Smooth muscle cell (in vitro differentiated cells): Measurements from ENCODE around the gene MORC1. TPM values are rescaled to one million over a fixed set of nuclear protein-coding genes. Genes with fewer than 3 reads are reported as not detected.

Source experiments
- DNase-seq: peaks from one replicate; lab custom pipeline; 2025; ENCODE audit not compliant: unreplicated experiment; lab: John Stamatoyannopoulos, UW
- H2AFZ ChIP-seq: fragments of 200-600 bp; sonication (generic); 2 replicates; pipeline ENCODE4 v1.6.0; 2016; ENCODE audit warnings: antibody characterized with exemption, low read depth, mild to moderate bottlenecking
- H3F3A ChIP-seq: fragments of 200-600 bp; sonication (generic); 2 replicates; pipeline ENCODE4 v1.6.0; 2017; ENCODE audit warnings: antibody characterized with exemption, low read depth
- H3K27ac ChIP-seq: fragments of 200-600 bp; sonication (generic); 2 replicates; pipeline ENCODE4 v1.5.1; 2016; ENCODE audit warnings: low read depth, mild to moderate bottlenecking
- H3K27me3 ChIP-seq: fragments of 200-600 bp; sonication (generic); 2 replicates; pipeline ENCODE4 v1.6.1; 2016; ENCODE audit warnings: low read depth, mild to moderate bottlenecking
- H3K36me3 ChIP-seq: fragments of 200-600 bp; sonication (generic); 2 replicates; pipeline ENCODE4 v1.5.1; 2016; ENCODE audit warnings: low read depth
- H3K4me1 ChIP-seq: fragments of 200-600 bp; sonication (generic); 2 replicates; pipeline ENCODE4 v1.5.1; 2016; ENCODE audit warnings: low read depth
- H3K4me2 ChIP-seq: fragments of 200-600 bp; sonication (generic); 2 replicates; pipeline ENCODE4 v1.6.0; 2016; ENCODE audit warnings: mild to moderate bottlenecking
- H3K4me3 ChIP-seq: fragments of 200-600 bp; sonication (generic); 2 replicates; pipeline ENCODE4 v1.5.1; 2016; ENCODE audit warnings: mild to moderate bottlenecking
- H3K79me2 ChIP-seq: fragments of 200-600 bp; sonication (generic); 2 replicates; pipeline ENCODE4 v1.6.0; 2016; ENCODE audit warnings: low read depth, mild to moderate bottlenecking
- H3K9ac ChIP-seq: fragments of 200-600 bp; sonication (generic); 2 replicates; pipeline ENCODE4 v1.6.0; 2016; ENCODE audit warnings: low read depth
- H3K9me3 ChIP-seq: fragments of 200-600 bp; sonication (generic); replicated peaks from 2 replicates; pipeline ENCODE4 v1.5.1; 2016; ENCODE audit warnings: low read depth
- H4K20me1 ChIP-seq: fragments of 200-600 bp; sonication (generic); 2 replicates; pipeline ENCODE4 v1.6.0; 2016; ENCODE audit warnings: low read depth
- WGBS: methylation state at CpG from one replicate; pipeline ENCODE4 v1.1.7; 2016; ENCODE audit warnings: low lambda C conversion rate; 5-methylcytosine and 5-hydroxymethylcytosine counted together
- polyA plus RNA-seq: library from polyadenylated mRNA; unstranded; fragments of >200 nt; fragmentation: Nextera tagmentation; extraction: Ambion mirVana; gene quantifications from 2 replicates; pipeline ENCODE4 v1.2.1, GENCODE V29; 2016
- total RNA-seq: library from RNA; depleted of rRNA; stranded (reverse); fragments of >200 nt; gene quantifications from 2 replicates; pipeline ENCODE4 v1.2.3, GENCODE V29; 2014
- TF ChIP-seq, protein P1 (sequence below): fragments of 200-600 bp; sonication (generic); IDR thresholded peaks from 2 replicates; pipeline ENCODE4 v1.5.1; 2017; ENCODE audit warnings: borderline replicate concordance, mild to moderate bottlenecking, antibody characterized with exemption; ENCODE audit not compliant: insufficient read depth, poor library complexity, severe bottlenecking

Gene MORC1
- total and polyA plus RNA-seq, 2 experiments from 2014 or later: not detected

DNA sequence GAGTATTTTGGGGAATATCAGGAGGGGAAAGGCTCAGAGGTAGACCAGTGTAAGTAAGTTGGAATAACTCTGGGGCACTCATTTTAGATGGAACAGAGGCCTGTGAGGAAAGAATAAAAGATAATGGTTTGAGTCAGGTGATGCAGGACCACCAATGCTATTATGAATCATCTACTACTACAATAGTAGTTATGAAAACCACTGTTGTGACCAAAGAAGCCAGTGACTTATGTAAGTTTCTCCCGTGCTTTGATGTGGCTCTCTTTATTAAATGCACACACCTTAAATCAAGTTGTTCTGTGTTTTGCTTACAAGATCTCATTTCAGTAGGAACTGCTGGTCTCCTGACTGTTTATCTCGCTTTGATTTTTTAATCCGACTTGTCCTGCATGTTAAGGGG, 151.2 kb downstream of the MORC1 start:
- Histone ChIP-seq H3K27me3 (peaks cover 3% of the 10 kb centered on the region), H3K4me3 (no peak overlapping the region), H3K27ac (no peak overlapping the region), H3K79me2 (no peaks in the 10 kb centered on the region), H2AFZ (no peak overlapping the region), H4K20me1 (no peaks in the 10 kb centered on the region), H3K4me2 (no peak overlapping the region), H3K9me3 (no peaks in the 10 kb centered on the region), H3K9ac (no peak overlapping the region), H3K4me1 (no peaks in the 10 kb centered on the region), H3F3A (no peaks in the 10 kb centered on the region), H3K36me3 (no peaks in the 10 kb centered on the region)
- DNase-seq: no peak
- TF ChIP-seq, protein P1, sequence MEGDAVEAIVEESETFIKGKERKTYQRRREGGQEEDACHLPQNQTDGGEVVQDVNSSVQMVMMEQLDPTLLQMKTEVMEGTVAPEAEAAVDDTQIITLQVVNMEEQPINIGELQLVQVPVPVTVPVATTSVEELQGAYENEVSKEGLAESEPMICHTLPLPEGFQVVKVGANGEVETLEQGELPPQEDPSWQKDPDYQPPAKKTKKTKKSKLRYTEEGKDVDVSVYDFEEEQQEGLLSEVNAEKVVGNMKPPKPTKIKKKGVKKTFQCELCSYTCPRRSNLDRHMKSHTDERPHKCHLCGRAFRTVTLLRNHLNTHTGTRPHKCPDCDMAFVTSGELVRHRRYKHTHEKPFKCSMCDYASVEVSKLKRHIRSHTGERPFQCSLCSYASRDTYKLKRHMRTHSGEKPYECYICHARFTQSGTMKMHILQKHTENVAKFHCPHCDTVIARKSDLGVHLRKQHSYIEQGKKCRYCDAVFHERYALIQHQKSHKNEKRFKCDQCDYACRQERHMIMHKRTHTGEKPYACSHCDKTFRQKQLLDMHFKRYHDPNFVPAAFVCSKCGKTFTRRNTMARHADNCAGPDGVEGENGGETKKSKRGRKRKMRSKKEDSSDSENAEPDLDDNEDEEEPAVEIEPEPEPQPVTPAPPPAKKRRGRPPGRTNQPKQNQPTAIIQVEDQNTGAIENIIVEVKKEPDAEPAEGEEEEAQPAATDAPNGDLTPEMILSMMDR: no peak
- WGBS: 62% methylated on average over 3 of the region's 3 CpGs

GRCh38 chr3:108959017-108959416, 158.9 kb downstream of the MORC1 start:
- Histone ChIP-seq H3K4me3 (no peak overlapping the region), H3K4me1 (no peaks in the 10 kb centered on the region), H3F3A (no peaks in the 10 kb centered on the region), H3K4me2 (no peak overlapping the region), H2AFZ (no peak overlapping the region), H3K27me3 (no peaks in the 10 kb centered on the region), H3K27ac (no peak overlapping the region), H3K79me2 (no peaks in the 10 kb centered on the region), H3K36me3 (no peaks in the 10 kb centered on the region), H4K20me1 (no peaks in the 10 kb centered on the region), H3K9ac (no peak overlapping the region), H3K9me3 (no peaks in the 10 kb centered on the region)
- WGBS: 47% methylated on average over 1 of the region's 1 CpG
- TF ChIP-seq, protein P1: no peak
- DNase-seq: no peak

DNA sequence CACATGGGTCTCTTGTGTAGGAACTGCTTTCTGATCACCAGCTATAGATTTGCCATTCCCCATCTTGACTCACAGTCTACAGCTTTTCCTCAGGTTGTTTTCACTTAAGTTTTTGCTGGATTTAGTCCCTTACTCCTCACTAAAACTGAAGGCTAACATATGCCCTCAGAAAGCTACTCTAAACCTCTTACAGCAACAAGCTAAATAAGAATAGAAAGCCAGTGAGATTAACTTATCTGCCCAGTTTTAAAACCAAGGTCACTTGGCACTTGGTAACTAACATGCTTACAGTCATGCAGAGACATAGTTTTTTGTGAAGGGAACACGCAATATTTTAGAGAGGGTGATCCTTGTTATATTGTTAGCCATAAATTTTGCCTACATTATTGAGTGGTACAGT, 164.2 kb downstream of the MORC1 start, which contains the start of gene GUCA1C:
Gene GUCA1C (minus strand): TSS at position 180 of the 400 bp plus-strand sequence. CDS start 117 bp downstream, at position 63.
- Histone ChIP-seq H4K20me1 (no peaks in the 10 kb centered on the region), H3K27ac (no peak within 1 kb of the TSS)
- TF ChIP-seq, protein P1: no peak

GRCh38 chr3:108953210-108953609, 164.7 kb downstream of the MORC1 start:
- Histone ChIP-seq H3K9ac (no peak overlapping the region), H2AFZ (no peak overlapping the region), H3K4me3 (no peak overlapping the region), H3K79me2 (no peaks in the 10 kb centered on the region), H3K9me3 (no peaks in the 10 kb centered on the region), H3K4me1 (no peaks in the 10 kb centered on the region), H3K27ac (no peak overlapping the region), H4K20me1 (no peaks in the 10 kb centered on the region), H3K4me2 (no peak overlapping the region), H3K27me3 (no peaks in the 10 kb centered on the region), H3K36me3 (no peaks in the 10 kb centered on the region), H3F3A (no peaks in the 10 kb centered on the region)
- WGBS: 79% methylated on average over 4 of the region's 4 CpGs
- DNase-seq: no peak
- TF ChIP-seq, protein P1: no peak

More for the DNA sequence above, 164.2 kb downstream of the MORC1 start, which contains the start of gene GUCA1C:
- Histone ChIP-seq H3K9me3 (no peaks in the 10 kb centered on the region), H2AFZ (no peak within 1 kb of the TSS), H3K4me2 (no peak within 1 kb of the TSS), H3K36me3 (no peaks in the 10 kb centered on the region), H3K4me1 (no peaks in the 10 kb centered on the region), H3K27me3 (no peaks in the 10 kb centered on the region), H3K79me2 (no peaks in the 10 kb centered on the region), H3F3A (no peaks in the 10 kb centered on the region), H3K4me3 (no peak within 1 kb of the TSS), H3K9ac (no peak within 1 kb of the TSS)
- no peak for DNase-seq
- WGBS: 94% methylated on average over 1 of the region's 1 CpG
